Hindlimb muscle (tissue), 1 donor: ENCODE data around the gene LMBR1. TPM values are rescaled to one million over a fixed set of nuclear protein-coding genes. Genes with fewer than 3 reads are reported as not detected.

Experiments
- DNase-seq: peaks from one replicate; pipeline ENCODE4 v3.0.0-alpha.2; 2013
- polyA plus RNA-seq: library from polyadenylated mRNA; unstranded; fragments of 120-200 nt; gene quantifications from one replicate; pipeline ENCODE4 v1.2.1, GENCODE V29; 2013; ENCODE audit not compliant: insufficient read length

LMBR1 gene
- polyA plus RNA-seq, 1 donor: 26.3 TPM

DNA sequence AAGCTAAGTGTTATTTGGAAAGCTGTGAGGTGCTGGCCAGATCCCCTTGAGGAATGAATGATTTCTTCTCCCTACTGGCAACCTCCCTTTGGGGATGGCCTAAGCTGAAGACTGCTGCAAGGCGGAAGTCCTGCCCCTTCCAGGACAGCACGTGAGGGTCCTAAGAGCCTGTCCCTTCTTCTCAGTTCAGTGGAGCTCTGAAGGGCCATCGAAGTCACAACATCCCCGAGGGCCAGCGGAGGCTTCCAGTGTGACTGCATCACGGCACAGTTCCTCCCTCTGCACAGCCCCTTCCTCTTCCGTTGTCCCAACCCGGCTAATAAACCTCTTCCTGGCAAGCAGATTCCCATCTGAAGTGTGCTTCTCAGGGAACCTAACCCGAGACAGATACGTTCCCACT is 208.7 kb downstream of the LMBR1 start:
- no peak for DNase-seq

DNA sequence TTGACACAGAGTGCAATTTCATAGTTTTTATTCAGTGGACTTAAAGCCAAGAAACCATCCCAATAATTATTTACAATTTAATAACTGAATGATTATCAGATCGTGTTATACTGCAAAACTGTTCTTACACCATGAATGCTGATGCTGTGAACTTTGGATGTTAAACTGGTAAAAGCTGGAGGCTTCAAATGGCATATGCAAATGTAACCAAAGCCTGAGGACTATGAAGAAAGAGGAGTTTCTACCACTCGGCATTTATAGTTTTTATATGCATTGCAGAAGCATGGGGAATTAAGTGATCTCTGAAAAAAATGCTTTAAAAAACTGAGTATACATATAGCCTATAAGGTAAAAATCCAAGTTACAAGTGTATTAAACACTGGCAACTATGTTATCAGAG is 210.1 kb downstream of the LMBR1 start:
- no peak for DNase-seq

DNA sequence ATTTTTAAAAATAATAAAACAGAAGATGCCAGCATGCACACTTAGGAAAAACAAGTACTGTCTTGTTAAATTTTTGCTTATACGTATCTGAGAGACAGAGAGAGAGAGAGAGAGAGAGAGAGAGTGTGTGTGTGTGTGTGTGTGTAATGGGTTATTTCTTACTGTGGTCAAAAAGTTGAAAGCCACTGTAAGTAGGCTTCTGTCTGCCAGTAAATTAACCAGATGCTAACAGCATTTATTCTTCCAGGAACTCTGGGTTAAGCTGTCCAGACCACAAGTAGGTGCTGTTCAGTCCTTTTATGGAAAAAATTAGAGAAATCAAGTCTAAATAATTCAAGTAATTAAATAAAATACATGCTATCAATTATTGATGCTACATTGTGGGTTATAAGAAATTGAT is 212.7 kb downstream of the LMBR1 start:
- no peak for DNase-seq

DNA sequence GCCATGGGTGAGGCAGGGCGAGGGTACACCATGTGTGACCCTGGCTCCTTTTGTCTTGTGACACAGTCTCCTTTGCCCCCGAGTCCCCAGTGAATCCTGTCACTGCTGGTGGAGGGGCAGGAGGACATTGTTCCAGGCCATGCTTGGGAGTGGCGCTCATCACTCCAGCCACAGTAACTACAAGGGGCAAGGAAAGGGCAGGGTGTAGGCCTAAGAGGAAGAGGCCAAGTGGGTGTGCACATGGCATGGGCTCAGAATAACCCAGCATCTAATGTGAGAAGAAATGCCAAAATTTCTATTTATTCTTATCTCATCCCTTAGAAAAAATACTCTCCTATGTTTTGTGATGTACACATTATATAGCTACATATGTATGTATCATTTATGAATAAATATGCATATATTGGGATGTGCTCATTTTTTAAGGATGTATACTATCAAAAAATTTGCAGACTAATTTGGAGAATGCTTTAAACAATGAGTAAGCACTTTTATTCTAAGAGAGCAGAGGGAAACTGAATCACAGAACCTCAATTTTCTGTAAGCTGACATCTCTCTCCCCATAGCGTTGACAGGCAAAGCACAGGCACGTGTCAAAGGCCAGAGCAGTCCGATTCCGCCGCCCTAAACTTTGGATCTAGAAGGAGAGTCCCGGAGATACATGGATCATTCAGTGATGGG is 215.5 kb downstream of the LMBR1 start:
- no peak for DNase-seq

DNA sequence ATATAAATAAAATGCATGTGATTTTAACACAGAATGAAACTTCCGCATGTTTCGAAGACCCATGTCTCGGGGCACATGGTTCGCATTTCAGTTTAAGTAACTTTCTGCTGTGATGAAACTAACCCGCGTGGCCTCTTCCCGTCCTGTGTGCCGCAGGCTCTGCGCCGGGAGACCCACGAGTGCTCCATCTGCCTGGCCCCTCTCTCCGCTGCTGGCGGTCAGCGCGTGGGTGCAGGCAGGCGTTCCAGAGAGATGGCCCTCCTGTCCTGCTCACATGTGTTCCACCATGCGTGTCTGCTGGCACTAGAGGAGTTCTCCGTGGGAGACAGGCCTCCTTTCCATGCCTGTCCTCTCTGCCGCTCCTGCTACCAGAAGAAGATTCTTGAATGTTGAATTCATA is 216.7 kb downstream of the LMBR1 start:
- DNase-seq: no peak

DNA sequence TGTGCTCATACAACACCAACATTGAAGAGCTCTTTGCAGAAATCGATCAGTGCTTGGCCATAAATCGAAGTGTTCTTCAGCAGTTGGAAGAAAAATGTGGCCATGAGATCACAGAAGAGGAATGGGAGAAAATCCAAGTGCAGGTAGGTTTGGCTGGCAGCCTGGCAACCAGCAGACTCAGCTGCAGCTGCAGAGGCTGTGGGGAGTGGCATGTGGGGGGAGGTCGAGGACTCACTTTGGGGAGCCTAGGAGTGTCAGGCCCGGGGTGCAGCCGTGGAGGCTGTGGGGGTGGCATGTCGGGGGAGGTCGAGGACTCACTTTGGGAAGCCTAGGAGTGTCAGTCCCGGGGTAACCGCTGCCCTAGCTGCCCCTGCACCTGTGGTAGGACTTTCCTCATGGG is 217.3 kb downstream of the LMBR1 start:
- DNase-seq: no peak

DNA sequence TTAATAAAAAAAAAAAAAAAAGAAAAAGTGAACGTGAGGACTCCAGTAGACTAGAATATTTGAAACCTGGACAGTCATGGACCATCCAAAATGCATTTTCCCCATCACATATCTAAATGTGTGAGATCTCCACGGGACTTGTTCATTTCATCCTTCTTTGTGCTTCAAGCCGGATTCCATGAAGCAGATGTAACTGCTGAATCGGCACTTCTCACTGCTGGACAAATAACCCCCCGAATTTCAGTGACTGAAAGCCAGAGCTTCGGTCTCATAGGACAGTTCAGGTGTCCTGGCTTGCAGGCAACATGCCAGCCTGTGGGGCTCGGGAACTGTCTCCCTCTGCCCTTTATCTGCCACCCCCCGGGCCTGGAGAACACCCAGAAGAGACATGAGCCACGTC is 219.1 kb downstream of the LMBR1 start:
- no peak for DNase-seq

DNA sequence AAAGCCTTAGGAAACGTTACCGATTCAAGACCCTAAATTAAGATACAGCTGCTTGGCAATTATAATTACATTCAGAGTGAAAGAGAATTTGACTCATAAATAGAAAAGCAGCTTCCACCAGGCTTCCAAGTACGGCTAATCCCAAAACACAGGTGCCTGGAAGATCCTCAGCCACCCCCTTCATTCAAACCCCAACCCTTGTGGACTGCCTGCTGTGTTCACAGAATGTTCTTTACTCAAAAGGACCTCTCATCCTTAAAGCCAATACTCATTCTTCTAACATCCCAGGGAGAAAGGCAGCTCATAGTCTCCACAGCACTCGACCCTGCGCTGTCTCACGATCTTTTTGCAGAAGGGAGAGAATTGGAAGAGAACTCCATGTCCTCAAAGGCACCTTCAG is 219.5 kb downstream of the LMBR1 start:
- no peak for DNase-seq

DNA sequence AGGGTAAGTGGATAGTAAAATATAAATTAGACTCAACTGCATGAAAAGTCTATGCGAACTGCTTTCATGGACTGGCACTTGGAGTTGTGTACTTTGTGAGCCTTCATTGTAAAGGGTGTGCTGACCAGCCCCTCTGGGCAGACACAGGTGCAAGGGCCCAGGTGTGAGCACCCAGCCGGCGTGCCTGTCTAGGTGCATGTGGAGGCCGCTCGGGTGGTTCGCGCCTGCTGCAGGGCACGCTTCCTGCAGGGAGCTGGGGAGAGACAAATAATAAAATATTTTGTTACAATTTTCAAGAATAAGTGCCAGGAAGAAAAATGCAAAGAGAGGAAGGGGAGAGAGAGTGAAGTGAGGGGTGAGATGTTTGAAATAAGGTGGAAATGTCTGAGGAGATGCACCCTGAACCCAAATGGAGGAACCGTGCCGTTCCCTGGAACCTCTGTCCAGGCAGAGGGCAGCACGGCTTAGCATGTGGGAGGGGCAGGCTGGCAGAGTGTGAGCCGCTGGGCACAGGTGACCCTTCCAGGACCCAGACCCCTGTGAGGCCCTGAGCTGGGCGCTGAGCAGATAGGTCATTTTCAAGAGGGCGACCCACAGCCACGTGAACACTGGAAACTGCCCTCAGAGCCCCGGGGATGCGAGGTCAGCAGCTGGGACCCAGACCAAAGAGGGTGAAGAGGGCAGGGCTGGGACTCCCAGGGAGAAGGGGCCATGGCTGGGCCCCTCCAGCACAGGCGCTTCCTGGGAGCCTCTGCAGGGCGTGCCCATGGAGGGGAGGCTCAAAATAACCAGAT is 223.8 kb downstream of the LMBR1 start:
- no peak for DNase-seq

DNA sequence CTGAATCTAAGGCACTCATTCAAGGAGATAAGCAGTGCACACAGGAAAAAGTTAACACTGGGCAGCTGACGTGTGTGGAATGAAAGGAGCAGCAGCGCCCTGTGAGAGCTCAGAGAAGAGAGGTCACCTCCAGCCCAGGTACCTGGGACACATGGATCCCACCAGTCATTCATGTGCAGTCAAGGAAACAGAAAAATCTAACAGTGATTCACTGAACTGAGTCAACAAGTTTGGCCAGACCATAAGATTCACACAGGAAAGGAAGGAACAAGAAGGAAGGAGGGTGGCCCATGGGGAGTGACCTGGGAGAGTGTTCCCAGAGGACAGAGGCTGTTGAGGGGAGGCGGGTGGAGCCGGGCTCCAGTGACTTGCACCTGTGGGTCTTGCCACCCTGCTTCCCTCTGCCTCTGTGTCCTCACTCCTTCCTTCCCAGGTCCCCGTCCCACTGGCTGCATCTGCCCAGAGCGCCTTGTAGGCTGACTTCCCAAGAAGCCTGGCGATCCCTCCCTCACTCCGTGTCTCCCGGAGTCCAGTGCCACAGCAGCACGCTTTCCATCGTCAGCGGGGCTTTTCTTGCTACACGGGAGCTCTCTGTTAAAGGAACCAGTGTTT is 224.7 kb downstream of the LMBR1 start:
- DNase-seq: no peak

DNA sequence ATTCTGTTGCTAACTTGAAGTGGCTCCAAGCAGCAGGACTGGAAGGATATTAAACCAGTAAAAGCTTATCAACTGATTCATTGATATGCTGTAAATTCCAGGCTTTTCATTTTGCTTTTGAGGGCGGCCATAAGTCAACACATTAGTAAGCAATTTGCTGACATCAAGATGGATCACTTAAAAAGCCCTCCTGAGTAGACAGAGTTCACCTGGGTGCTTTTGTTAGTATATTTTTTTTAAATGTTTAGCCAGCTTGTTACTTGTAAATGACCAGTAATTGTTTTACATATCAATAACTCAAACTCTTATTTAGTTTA is 225.9 kb downstream of the LMBR1 start:
- DNase-seq: no peak

DNA sequence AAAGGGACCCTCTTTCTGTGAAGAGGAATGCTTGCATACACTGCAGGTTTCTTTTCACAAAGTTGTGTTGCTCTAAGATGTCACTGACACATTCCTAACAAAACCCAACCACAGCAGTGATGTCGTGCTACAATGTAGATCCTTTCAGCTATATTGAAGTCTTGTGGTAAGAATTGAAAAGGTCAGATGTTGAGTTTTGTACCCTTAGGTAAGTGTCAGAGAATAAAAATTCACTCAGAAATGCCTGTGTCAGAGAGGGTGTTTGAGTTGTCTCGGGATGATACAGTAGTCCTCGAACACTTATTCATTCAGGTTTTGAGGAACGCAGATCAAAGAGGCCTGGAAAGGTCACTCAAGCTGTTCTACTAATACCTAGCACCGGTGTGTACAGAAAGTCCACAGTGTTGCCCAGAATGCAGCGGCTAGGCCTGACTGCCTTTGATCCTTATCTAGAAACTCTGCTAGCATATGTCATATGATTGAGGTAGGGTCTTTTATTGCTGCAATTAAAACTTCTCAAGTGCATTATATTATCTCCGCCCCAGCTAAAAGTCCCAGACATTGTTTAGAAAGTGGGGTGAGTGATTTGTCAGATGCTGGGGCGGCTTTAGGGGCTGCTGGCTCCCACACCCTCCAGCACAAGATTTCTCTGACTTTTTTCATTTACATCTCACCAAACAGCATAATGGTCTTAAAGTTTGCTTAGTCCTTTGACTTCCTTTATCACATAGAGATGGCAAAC is 226.4 kb downstream of the LMBR1 start:
- no peak for DNase-seq

DNA sequence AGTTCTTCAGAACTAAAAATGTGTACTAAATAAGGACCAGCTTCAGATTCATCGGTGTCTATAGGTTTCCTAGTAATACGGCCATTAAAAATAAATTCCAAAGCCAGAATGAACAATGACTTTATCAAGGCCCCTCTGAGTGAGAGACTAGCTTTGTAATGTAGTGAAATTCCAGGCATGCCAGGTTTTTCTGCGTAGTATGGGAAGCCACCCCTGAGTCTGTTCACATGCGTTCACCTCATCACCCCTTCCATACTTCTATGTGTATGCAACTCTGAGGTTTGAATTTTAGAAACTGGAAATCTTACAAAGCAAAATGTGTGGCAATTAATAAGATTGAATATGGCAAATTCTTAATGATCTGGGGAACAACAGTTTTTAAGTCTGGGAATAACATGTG is 227.9 kb downstream of the LMBR1 start:
- no peak for DNase-seq

DNA sequence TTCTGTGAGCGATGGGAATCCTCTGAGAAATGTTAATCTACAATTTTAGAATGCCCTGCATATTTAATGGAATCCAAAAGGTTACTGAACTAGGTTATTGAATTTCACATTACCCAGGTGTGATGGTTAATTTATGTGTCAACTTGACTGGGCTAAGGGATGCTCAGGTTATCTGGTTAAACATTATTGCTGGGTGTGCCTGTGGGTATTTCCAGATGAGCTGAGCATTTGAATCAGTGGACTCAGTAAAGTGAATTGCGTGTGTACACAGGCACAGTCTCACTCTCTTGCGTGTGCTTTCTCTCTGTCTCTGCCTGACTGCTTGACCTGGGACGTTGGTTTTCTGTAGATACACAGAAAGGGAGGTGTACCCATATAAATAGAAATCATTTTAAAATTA is 230.7 kb downstream of the LMBR1 start:
- no peak for DNase-seq

DNA sequence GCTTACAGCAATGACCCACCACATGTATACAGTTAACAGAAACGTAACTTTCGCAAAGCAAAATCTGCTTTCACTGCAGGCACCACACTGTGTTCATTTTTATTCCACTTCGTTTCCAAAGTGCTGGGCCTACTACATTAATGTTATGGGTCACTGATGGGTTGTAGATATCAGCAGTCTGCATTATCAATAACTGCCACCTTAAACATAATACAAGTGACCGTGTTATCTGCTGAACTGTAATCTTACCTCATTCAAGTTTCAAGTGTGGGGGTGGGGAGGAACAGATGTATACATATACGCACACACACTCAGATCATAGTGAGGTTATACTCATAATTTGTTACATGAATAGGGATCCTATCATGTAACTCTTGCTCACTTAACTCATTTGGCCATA is 231.3 kb downstream of the LMBR1 start:
- DNase-seq: no peak

DNA sequence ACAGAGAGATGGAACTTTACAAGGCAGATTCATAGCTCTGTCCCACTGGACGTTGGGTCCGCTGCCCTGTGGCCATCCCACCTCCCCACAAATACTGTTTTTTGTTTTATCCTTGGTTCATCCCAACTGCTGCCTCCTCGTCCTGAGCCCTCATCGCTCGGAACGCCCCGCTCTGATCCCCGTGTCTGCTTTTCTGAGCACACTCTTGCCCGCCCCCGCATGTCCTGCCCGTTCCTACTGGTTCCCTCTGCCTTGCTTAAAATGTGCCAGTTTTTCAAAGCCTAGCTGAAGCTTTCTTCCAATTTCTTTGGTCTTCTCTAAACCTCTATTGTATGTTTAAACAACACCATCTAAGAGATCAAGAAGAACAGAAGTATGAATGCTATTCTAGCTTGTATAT is 233.0 kb downstream of the LMBR1 start:
- DNase-seq: no peak

DNA sequence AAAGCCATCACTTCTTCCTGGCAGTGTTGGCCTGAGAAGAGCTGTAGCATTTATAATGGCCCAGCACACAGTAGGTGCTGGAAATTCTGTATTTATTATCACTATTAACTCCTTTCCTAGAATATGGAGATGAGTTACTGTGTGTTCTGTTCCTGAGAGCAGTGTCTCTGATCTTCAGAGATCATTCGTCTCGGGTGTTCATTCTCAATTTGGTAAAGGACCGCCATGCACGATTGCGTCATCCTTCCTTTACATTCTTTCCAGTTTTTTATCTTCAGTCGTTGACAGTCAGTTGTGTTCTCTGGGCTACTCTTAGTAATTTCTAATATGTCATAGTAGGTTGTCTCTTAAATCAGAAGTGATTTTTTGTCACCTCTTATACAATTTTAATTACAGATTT is 233.8 kb downstream of the LMBR1 start:
- no peak for DNase-seq

DNA sequence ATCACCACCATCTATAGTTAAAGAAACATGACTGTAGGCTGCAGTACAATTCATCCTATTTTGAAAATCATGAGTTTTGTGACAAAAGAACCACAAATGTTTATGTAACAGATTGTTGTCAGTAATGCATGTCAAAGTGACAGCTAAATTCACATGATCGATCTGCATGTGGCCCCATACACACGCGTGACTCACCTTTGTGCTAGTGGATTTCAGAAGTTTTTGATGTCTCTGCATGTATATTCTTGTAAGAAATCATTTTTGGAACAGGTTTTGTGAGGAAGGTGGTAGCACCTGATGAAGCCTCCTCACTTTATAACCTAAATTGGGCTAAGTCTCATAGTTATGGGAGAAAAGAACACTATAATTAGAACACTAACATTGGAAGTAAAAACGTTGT is 235.3 kb downstream of the LMBR1 start:
- no peak for DNase-seq

DNA sequence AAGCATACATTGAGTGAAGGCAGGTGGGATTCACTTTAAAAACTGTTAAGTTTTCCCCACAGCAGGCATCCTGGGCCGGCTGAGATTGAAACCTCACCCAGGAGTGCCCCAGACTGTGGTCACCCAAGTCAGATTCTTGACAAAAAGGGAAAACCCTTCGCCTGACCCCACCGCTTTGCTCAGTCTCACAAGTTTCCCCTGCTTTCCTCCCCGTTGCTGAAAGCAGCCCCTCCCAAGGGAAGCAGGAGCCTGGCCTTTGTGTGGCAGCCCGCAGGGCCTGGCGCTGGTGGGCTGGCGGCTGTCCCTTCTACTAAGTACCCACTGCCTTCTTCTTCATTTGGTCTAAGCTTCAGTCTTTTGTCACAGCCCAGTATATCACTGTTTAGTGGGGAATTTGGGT is 236.4 kb downstream of the LMBR1 start:
- DNase-seq: no peak

DNA sequence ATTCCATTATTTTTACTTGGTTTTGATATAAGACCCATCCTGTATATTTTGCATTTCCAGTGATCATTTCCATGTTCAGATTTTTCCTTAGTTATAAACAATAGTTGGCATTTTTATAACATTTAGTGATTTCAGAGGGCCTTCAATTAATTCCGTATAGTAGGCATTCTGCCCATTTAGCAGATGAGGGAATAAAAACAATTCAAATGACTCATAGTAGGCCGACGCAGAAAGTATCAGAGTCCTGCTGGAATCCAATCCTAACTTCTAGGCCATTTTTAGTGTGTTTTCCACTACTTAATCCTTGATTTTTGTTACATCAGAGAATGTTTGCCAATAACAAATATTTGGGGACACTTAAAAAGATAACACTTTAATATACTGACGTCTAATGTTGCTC is 237.0 kb downstream of the LMBR1 start:
- DNase-seq: no peak

DNA sequence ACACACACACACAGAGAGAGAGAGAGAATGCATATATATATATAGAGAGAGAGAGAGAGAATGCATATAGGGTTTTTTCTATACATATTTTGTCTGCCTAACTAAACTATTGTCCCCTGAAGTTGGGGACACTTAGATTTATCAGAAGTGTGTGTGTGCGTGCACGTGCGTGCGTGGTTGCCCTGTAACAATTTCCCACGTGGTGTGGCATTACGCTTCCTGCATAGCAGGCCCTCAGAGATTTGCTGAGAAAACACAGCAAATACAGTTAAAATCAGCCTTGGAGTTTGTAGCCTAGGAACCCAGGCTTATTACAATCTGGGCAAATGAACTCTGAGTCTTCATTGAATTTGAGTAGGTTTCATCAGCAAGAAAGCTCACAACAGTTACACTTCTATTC is 237.7 kb downstream of the LMBR1 start:
- no peak for DNase-seq

DNA sequence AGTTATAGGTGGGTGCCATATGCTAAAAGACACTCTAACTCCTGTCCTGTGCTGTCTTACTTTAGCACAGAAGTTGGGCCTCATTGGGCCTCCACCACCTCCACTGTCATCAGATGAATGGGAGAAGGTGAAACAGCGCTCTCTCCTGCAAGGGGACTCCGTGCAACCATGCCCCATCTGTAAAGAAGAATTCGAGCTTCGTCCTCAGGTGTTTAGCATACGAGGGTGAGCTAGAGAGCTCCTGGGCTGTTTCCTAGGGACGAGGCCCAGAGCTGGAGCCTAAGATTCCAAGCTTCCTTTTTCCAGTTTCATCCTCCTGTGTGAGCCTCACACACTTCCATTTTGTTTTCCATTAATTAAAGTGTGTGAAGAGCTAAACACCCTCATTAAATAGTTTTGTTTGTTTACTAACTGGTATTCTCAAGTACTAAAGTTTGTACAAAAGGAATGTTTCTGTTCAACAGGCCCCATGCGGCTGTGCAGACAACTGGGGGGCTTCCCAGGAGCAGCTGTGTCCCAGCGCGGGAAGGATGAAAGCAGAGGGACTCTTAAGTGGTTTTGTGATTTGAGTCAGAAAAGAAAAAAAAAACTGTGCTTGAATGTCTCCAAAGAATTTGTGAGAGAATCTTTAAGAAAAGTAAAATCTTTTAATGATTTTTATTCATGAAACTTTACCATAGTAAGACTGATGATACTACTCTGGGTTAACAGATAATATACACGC is 238.3 kb downstream of the LMBR1 start:
- no peak for DNase-seq
